Measurements from ENCODE around the gene GABRB2. TPM values are rescaled to one million over a fixed set of nuclear protein-coding genes. Genes with fewer than 3 reads are reported as not detected.
"Not testable (repeated sequence)": the region's sequence is repeated elsewhere in the genome, so short reads cannot be mapped to it uniquely, and the experiment has no call there.

The GABRB2 gene
- polyA plus RNA-seq, 3 donors, result 2.0 to 2.1 (median 2.0) TPM

DNA sequence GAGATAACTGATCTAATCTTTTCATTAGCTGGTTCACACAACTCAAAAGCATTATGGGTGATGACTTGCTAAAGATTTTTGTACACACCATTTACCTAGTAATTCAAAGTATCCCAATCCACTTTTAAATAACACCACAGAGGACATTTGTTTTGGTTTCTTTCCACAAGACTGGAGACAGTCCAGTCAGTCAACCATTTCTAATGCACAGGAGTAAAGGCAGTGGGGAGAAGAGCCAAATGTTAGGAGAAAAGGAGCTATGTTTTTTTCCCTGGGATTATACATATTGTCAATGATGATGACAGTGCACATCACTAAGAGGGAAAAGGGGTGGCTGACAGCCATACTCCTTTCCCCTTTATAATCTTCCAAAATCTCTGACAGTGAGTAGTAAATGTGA is 240.9 kb downstream of the GABRB2 start:
- DNase-seq (ENCODE audit: low read depth in 3 of 3, low spot score in 2 of 3), result no peak

DNA sequence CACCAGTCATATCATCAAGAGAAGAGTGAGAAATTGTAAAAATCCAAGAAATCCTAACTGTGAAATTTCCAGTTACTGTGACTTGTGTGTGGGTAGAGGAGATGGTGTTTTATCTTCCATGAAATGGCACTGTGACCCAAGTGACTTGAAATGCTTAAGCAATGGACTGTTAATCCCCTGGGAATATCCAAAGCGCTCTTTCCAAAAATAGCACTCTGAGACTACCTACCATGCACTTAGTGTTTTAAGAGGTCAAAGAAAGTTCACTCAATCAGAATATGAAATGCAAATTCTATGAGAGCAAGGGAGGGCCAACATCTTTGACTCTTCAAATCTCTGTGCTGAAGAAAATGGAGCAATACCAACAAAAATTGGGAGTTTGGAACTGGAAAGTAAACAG is 244.0 kb downstream of the GABRB2 start:
- DNase-seq (ENCODE audit: low read depth in 3 of 3, low spot score in 2 of 3), result no peak

DNA sequence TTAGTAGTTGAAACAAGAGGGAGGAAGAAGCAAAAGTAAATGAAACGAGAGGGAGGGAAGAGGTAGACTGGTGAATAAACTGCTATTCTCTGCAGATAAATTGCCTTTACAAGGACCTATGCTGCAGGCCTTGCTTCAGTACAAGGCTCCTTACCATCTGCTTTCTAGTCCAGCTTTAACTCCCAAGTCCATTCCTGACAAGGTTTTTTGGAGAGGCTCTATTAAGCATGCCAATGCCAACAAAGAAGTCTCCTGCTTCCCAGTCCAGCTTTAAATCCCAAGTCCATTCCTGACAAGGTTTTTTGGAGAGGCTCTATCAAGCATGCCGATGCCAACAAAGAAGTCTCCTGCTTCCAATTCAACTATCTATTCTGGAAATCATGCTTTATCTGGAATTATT is 244.9 kb downstream of the GABRB2 start:
- DNase-seq (ENCODE audit: low read depth in 3 of 3, low spot score in 2 of 3), result no peak

DNA sequence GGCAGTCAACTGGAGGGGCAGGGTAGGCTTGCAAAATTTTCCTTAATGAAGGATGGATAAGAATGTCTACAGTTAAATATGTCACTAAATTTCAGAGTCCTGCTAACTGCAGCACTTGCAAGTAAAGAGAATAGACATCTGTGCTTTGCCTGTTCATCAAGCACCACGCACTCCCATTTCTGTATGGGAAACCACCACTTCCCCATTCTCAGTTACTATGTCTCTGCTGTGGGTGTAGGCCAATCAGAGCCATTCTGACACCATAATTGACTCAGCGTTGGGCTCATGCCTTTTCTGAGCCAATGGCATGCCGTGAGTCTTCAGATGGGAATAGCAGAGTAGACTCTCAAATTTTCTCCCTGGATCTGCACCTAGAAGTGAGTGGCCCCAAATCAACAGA is 247.5 kb downstream of the GABRB2 start:
- no peak for DNase-seq (ENCODE audit: low read depth in 3 of 3, low spot score in 2 of 3)

DNA sequence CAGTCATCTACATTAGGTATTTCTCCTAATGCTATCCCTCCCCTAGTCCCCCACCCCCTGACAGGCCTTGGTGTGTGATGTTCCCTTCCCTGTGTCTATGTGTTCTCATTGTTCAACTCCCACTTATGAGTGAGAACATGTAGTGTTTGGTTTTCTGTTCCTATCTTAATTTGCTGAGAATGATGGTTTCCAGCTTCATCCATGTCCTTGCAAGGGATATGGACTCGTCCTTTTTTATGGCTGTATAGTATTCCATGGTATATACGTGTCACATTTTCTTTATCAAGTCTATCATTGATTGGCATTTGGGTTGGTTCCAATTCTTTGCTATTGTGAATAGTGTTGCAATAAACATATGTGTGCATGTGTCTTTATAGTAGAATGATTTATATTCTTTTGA is 249.1 kb downstream of the GABRB2 start:
- DNase-seq (ENCODE audit: low read depth in 3 of 3, low spot score in 2 of 3), result not testable (repeated sequence)

DNA sequence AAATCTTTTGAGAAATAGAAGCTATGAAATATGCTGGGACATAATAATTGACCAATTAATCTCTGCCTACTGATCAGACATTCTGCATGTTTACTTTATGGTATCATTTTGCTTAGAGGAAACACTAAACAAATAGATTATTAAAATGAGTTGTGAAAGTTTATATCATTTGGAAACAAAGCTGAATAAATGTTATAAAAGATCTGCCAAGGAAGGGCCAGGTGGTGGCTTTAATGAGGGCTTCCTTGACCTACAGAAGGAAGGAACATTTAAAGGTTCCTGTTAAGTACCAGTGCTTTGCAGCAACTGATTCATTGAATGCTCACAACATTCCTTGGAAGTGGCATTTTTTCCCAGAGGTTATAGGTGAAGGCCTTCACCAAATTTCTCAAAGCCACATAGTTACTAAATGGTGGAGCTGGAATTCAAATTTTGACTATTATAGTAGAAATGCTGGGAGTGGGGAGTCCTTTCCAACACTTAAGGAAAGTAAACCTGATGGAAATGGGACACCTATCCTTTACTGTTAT is 250.7 kb downstream of the GABRB2 start:
- DNase-seq (ENCODE audit: low read depth in 3 of 3, low spot score in 2 of 3), result no peak

DNA sequence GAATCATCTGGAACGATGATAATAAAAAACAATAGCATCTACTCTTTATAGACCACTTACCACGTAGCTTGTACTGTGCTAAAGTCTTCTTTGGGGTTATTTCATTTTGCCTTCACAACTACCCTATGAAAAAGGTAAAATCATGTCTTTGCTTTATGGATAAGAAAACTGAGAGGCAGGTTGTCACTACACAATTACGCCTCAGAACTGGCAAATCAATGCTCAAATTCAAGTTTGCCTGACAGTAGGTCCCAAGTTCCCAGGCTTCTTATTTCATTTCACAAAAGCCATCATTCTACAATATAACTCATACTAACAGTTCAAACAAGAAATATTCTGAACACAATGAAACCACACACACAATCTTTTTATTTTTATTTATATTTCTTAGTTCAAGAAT is 258.5 kb downstream of the GABRB2 start:
- DNase-seq (ENCODE audit: low read depth in 3 of 3, low spot score in 2 of 3), result no peak

DNA sequence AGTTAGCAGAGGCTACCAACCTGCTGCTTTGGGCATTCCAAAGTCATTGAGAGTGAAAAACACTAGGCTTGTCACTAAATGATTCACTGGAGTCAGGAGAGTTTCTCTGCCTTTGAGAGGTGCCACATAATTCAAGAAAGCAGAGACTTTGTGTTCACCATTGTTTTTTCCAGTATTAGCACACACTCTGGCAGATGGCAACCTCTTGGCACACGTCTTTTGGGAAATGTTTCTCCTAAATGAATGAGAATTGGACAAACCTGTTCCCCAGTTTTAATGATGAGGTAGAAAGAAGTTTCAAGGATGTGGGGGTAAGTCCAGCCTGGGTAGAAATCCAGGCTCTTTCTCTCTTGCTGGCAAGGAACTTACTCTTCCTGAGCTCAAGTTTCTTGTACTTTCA is 259.1 kb downstream of the GABRB2 start:
- DNase-seq (ENCODE audit: low read depth in 3 of 3, low spot score in 2 of 3), result no peak

DNA sequence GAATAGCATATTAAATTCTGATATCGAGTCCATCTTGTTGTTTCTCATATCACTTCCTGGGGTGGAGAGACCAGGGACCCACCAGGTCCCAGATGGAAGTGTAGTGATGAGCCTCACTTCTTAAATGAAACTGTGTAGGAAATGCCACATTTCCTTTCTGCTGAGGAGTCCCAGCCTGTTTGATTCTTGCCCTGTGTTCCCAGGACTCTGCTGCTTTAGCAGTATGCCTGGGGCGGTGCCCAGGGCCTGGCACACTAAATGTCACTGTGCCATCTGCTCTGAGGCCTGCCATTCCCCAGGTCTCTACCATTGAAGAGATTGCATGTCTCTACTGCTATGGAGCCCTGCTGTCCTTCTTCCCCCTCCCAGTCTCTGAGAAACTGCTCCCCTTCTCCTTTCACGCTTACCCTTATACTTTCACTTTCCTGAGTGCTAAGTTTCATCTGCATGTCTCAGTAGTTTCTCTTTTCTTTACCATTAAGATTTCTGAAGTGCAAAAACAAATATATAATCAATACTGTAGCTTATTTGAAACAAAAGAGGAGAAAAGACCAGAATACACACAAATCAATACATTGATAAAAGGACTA is 260.4 kb downstream of the GABRB2 start:
- DNase-seq (ENCODE audit: low read depth in 3 of 3, low spot score in 2 of 3), result no peak

DNA sequence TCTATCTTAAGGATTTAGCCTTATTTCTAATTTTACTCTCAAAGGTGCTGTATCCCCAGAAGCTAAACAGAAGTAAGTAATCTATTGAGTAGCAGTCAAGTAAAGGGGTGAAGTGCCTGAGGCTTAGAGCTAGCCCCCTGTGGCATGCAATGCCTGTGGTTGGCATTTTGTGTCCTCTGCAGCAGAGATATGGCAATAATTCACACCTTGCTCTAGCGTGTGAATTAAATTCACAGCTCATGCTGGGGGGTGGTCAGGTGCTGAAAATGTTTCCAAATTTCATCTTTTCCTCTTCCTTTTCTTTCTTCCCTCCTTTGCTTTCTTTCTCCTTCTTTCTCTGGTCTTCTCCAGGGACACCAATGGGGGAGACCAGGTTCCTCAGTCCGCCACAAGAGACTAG is 262.1 kb downstream of the GABRB2 start:
- no peak for DNase-seq (ENCODE audit: low read depth in 3 of 3, low spot score in 2 of 3)

DNA sequence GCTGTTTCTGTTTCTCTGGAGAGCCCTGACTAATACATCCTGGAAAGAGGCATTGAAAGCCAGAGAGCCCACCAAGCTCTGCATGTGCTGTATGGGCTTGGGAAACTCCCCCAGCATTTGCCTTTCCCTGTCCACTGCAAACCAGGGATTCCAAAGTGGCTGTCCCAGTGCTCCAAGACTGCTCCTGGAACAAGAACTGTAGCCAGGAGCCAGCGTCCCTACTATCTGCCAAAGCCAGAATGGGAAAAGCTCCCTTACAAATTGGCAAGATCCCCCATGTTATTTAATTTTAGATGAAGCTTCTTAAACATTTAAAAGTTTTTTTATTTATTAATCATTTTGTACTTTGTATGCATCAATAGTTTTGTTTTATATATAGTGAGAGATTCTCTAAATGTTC is 263.2 kb downstream of the GABRB2 start:
- DNase-seq (ENCODE audit: low read depth in 3 of 3, low spot score in 2 of 3), result no peak

DNA sequence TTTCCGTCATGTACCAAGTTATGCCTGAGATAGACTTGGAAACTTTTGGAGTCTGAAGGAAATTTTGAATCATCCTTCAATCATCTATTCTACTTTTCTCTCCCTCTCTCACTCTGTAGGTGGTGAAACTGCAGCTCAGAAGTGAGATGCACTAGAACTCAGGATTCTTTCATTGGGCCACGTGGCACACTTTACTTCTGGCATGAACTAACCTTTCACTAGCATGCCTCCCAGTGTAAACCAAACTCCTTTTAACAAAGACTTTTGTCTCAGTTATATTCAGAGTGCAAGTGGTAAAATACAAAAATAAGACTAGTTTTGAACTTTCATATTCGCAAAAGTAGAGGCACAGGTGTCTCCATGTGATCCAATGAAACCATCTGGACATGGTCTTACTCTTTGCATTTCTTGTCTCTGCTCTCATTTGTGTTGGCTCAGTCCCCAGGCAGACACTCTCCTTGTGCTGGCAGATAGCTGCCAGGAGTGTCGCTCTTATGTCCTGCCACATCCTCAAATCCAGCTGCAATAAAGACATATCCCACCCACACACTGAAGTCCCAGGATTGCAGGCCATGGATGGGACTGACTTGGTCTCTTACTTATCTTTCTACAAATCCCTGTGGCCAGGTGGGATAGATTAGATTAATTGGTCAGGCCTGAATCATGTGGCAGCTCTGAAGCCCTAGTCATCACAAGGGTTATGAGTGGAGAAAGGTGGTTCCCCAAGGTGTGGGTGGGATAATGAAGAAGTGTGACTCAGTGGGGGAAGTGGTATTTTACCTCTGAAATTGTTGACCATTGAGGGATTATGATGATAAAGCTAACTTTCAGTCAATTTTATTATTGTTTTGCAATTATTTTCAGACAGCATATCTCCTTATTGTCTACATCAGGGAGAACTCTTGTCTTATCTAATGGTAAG is 267.5 kb downstream of the GABRB2 start:
- DNase-seq (ENCODE audit: low read depth in 3 of 3, low spot score in 2 of 3), result no peak

DNA sequence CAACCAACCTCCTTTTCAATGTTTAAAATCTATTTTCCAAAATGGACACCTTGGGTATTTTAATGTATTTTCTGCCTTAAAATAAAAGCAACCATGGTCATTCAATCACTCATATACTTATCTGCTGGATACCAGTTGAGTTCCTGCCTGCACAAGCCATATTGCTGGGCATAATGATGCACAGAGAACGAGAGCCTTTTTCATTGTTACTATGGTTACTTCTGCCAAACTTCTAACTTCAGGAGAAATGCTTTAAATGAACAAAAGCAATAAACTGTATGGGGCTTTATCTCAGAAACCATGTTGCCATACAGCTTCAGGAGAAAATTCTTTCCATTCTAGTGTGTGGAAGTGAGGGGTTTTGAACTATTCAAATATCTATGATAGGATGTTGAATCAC is 269.5 kb downstream of the GABRB2 start:
- no peak for DNase-seq (ENCODE audit: low read depth in 3 of 3, low spot score in 2 of 3)

DNA sequence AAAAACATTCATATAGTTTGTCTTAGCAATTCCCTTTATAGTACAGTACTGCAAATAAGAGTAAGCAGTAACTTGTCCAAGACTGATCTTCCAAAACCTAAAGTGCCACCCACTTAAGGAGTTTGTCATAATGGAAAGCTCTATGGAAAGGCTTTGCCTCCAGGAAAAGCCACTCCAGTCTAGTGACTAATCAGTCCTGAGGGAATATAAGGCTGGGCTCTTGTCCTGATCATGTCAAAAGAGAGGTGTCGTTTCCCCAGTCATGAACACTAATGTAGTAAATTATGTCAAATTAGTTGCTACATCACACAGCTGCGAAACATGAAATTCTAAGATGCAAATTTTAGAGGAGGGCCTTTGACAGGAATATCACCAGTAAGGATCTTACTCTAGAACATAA is 271.6 kb downstream of the GABRB2 start:
- no peak for DNase-seq (ENCODE audit: low read depth in 3 of 3, low spot score in 2 of 3)

DNA sequence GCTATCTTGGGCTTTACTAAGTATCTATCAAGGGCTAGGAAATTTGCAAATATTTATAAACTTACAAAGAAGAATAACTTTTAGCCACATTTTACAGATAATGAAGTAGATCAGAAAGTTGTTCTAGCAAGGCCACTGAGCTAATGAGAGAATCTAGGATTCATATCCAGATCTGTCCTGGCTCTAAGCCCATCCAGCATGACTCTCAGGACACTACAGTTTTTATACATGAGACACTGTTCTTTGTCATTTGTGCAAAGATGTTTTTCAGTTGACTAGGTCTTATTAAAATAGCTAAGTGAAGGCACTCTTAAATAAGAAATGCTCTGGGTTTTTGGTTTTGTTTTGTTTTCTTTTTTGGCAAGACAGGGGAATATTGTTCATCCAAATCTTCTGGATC is 273.1 kb downstream of the GABRB2 start:
- DNase-seq (ENCODE audit: low read depth in 3 of 3, low spot score in 2 of 3), result no peak

DNA sequence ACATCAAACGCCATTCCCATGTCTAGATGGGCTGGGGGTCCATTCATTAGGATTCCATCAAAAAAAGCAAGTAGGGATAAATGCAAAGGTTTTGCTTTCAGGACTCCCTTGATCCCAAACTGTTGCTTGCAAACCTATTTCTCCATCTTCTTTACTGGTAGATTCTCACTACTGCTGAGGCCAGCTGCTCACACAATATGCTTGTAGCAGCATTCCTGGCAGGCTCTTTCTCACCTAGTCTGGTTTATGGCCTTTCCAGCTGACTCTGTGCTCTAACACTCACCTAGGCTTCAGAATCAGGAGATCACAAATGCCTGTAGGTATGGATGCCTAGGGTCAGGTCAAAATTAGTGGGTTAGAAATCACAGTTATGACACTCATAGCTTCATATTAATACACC is 274.7 kb downstream of the GABRB2 start:
- no peak for DNase-seq (ENCODE audit: low read depth in 3 of 3, low spot score in 2 of 3)

DNA sequence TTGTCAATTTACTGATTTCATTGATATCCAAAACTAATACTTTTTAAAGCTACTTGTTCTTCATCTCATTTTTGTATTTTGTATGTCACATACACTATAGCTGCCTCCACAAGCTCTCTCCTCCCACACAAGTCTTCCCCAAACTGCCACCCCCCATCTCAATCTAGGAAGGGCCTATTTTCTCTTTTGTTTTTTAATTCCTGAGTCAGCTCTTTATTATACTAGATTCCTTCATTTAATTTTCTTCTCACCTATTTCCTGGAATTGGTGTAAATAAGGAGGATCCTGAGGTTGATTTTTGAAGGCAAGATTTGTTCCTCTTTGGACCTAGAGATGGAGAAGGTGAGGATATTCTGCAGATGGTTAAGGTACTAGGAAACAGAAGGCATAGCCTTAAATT is 277.4 kb downstream of the GABRB2 start:
- DNase-seq (ENCODE audit: low read depth in 3 of 3, low spot score in 2 of 3), result no peak

DNA sequence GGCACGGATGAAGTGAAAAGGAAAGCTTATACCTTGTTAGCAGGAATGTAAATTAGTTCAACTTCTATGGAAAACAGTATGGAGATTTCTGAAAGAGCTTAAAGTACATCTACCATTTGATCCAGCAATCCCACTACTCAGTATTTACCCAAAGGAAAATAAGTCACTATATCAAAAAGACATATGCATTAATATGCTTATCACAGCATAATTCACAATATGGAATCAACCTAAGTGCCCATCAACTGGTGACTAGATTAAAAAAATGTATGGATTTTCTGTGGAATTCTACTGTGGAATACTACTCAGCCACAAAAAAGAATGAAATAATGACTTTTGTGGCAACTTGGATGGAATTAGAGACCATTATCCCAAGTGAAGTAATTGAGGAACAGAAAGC is 279.6 kb downstream of the GABRB2 start:
- DNase-seq (ENCODE audit: low read depth in 3 of 3, low spot score in 2 of 3), result no peak

DNA sequence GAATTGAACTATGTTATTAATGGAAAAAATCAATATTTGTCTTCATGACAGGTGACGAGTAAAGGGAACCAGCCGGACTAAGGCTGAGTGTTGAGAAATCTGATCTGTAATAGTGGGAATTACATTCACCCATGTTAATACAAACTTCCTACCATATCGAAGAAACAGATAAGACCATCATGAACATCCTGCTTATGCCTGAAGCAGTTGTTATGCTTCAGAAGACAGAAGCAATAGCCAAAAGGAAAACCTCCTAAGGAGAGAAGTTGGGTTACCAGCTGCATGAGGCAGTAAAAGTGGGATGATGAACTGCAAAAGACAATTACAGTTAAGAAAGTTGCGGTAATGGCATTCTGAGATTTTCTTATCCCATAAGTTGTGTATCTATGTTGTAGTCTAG is 281.5 kb downstream of the GABRB2 start:
- DNase-seq (ENCODE audit: low read depth in 3 of 3, low spot score in 2 of 3), result no peak

DNA sequence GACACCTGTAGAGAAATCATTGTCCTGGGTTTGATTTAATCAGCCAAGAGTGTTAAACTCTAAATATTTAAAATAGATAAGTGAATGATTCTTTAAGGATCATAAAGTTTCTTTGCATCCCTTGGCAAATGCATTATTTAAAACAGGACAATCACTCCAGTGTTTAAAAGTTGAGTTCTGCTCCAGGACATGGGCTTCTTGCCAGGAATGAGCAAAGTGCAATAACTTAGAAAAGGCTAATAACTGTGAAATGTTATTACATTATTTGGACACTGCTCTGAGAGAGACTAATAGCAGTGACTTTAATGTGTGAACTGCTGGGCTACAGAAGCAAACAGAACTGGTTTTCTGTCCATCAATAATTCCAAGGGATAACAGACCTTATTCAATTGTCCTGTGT is 283.3 kb downstream of the GABRB2 start:
- peak in 1 of 3 donors; percentile 8 for DNase-seq (ENCODE audit: low read depth in 3 of 3, low spot score in 2 of 3)

DNA sequence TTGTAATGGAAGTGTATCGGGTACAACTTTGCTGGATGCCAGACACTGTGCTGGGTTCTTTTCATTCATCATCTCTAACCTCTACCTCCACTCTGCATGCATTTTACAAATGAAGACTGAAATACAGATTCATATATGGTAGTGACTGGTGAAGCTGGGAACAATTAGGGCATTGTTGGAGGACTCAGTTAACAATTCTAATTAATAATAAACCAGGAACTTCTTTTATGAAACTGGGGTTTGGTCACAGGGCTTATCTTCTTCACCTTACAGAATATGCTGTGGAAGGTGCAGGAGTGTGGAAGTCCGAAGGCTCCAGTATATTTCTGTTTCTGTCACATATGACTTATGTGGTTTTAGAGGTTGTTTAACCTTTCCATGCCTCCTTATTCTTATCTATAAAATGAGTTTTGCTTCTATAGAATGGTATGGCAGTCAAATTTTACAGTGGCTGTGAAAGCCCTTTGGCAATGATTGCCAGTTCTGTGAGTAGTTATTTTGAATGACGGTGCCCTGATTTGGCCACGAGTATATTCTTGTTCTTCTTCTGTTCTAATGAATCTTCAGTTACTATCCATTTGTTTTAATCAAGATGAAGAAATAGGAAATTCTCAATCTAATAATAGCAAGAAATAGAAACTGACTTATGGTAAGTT is 284.7 kb downstream of the GABRB2 start:
- DNase-seq (ENCODE audit: low read depth in 3 of 3, low spot score in 2 of 3), result no peak

DNA sequence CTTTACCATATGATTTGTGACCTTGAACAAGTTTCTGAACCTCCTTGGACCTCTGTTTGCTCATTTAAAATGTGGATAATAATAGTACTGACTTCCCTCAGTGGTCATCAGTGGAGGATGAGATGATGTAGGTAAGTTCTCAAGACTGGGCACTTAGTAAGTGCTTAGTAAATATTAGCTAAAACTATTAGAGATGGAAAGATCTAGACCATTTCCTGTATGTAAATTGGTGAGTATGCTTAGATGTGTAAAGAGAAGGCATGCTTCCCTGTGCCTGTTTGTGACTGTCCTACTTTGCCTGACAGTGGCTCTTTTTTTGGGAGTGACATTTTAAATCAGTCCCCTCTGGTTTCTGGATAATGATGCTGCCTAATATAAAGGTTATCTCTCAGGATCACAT is 288.1 kb downstream of the GABRB2 start:
- DNase-seq (ENCODE audit: low read depth in 3 of 3, low spot score in 2 of 3), result no peak
